CD14-positive monocyte (primary cell): ENCODE data around the gene MYO5B. TPM values are rescaled to one million over a fixed set of nuclear protein-coding genes. Genes with fewer than 3 reads are reported as not detected.

ENCODE experiments used
- DNase-seq, 3 donors: peaks; one replicate each; pipeline ENCODE4 v3.0.0-alpha.2; 2011 to 2022
- H2AFZ ChIP-seq: 2 replicates; pipeline ENCODE4 v1.6.0; 2012; ENCODE audit warnings: mild to moderate bottlenecking, low read depth, low read length, inconsistent platforms; ENCODE audit not compliant: insufficient read depth, poor library complexity, severe bottlenecking
- H3K27ac ChIP-seq, 2 donors: 1 replicate in 1 of 2; 2 replicates in 1 of 2; pipeline ENCODE4 v1.5.1; 2012 to 2013; ENCODE audit warnings: low read length in 2 of 2, control low read depth in 1 of 2, inconsistent platforms in 1 of 2, low read depth in 1 of 2, mild to moderate bottlenecking in 1 of 2
- H3K27me3 ChIP-seq, 2 donors: one replicate each; pipeline versions ENCODE4 v1.6.0 to v1.6.1; 2011 to 2013; ENCODE audit warnings: low read length in 2 of 2; ENCODE audit not compliant: control insufficient read depth in 2 of 2, insufficient read depth in 2 of 2
- H3K36me3 ChIP-seq, 2 donors: replicated peaks in 1 of 2; 1 replicate in 1 of 2; 2 replicates in 1 of 2; pipeline versions ENCODE4 v1.5.1 to v1.6.1; 2012 to 2013; ENCODE audit warnings: low read length in 2 of 2, control low read depth in 1 of 2, inconsistent platforms in 1 of 2, mild to moderate bottlenecking in 1 of 2; ENCODE audit not compliant: insufficient read depth in 2 of 2, control insufficient read depth in 1 of 2
- H3K4me1 ChIP-seq, 2 donors: 1 replicate in 1 of 2; 2 replicates in 1 of 2; pipeline versions ENCODE4 v1.5.1 to v1.6.1; 2012 to 2013; ENCODE audit warnings: low read length in 2 of 2, control low read depth in 1 of 2, inconsistent platforms in 1 of 2, mild to moderate bottlenecking in 1 of 2, moderate library complexity in 1 of 2; ENCODE audit not compliant: insufficient read depth in 2 of 2, control insufficient read depth in 1 of 2
- H3K4me2 ChIP-seq: replicated peaks from 2 replicates; pipeline ENCODE3; 2012; ENCODE audit warnings: low read length, moderate library complexity, mild to moderate bottlenecking; ENCODE audit not compliant: poor library complexity, severe bottlenecking; ENCODE audit errors: extremely low read depth
- H3K4me3 ChIP-seq, 3 experiments: fragments of 200-600 bp in 1 of 3; sonication (generic) in 1 of 3; replicated peaks in 1 of 3; 1 replicate in 2 of 3; 2 replicates in 1 of 3; pipeline ENCODE4 v1.5.1; 2011 to 2013; ENCODE audit warnings: low read length in 3 of 3, mild to moderate bottlenecking in 3 of 3, control low read depth in 2 of 3, low read depth in 2 of 3, inconsistent platforms in 1 of 3, moderate library complexity in 1 of 3
- H3K79me2 ChIP-seq: 2 replicates; pipeline ENCODE4 v1.6.0; 2012; ENCODE audit warnings: mild to moderate bottlenecking, control low read depth, inconsistent platforms, low read length, moderate library complexity; ENCODE audit not compliant: insufficient read depth
- H3K9ac ChIP-seq: 2 replicates; pipeline ENCODE4 v1.6.0; 2017; ENCODE audit warnings: low read length, mild to moderate bottlenecking; ENCODE audit not compliant: insufficient read depth, poor library complexity, severe bottlenecking
- H3K9me3 ChIP-seq, 2 donors: replicated peaks in 1 of 2; 1 replicate in 1 of 2; 2 replicates in 1 of 2; pipeline versions ENCODE4 v1.5.1 to v1.6.1; 2012 to 2013; ENCODE audit warnings: low read length in 2 of 2, control low read depth in 1 of 2; ENCODE audit not compliant: control insufficient read depth in 1 of 2, insufficient read depth in 1 of 2
- H4K20me1 ChIP-seq: 2 replicates; pipeline ENCODE4 v1.6.0; 2012; ENCODE audit warnings: mild to moderate bottlenecking, low read length, control low read depth, moderate library complexity; ENCODE audit not compliant: insufficient read depth
- H3K27ac Mint-ChIP-seq, 7 donors: one replicate each; pipeline ENCODE4 v1.8.0; 2020; ENCODE audit warnings: mild to moderate bottlenecking in 7 of 7, mixed read lengths in 7 of 7, moderate library complexity in 6 of 7, inconsistent platforms in 2 of 7
- H3K27me3 Mint-ChIP-seq, 3 donors: one replicate each; pipeline ENCODE4 v1.8.0; 2021 to 2022; ENCODE audit warnings: low read depth in 3 of 3, mild to moderate bottlenecking in 3 of 3, mixed read lengths in 3 of 3, moderate library complexity in 3 of 3, inconsistent platforms in 1 of 3
- H3K36me3 Mint-ChIP-seq, 2 donors: one replicate each; pipeline ENCODE4 v1.8.0; 2020; ENCODE audit warnings: mixed read lengths in 2 of 2, inconsistent platforms in 1 of 2, mild to moderate bottlenecking in 1 of 2
- H3K4me1 Mint-ChIP-seq: one replicate; pipeline ENCODE4 v1.8.0; 2020; ENCODE audit warnings: mild to moderate bottlenecking, mixed read lengths
- H3K4me3 Mint-ChIP-seq, 2 donors: one replicate each; pipeline ENCODE4 v1.8.0; 2020; ENCODE audit warnings: mild to moderate bottlenecking in 2 of 2, mixed read lengths in 2 of 2, moderate library complexity in 1 of 2
- H3K9me3 Mint-ChIP-seq, 7 donors: one replicate each; pipeline ENCODE4 v1.8.0; 2020 to 2022; ENCODE audit warnings: mixed read lengths in 7 of 7, mild to moderate bottlenecking in 6 of 7, moderate library complexity in 6 of 7, inconsistent platforms in 2 of 7
- WGBS: methylation state at CpG from one replicate; pipeline ENCODE4 v1.1.5; 2013; ENCODE audit warnings: missing lambda C conversion rate; ENCODE audit not compliant: insufficient coverage; 5-methylcytosine and 5-hydroxymethylcytosine counted together
- intact Hi-C, 2 donors: fragments of 100-400 bp; cut with micrococcal nuclease; formaldehyde crosslinking; loops; one replicate each; pipeline versions ENCODE4 v1.15.0 to v1.15.1; 2023
- polyA plus RNA-seq, 3 donors: library from polyadenylated mRNA; depleted of rRNA in 1 of 3; unstranded in 2 of 3; stranded (reverse) in 1 of 3; fragments of 300-500 nt in 2 of 3; fragments of >200 nt in 1 of 3; fragmentation: Illumina TruSeq in 2 of 3; gene quantifications; 1 replicate in 2 of 3; 2 replicates in 1 of 3; pipeline ENCODE4 v1.2.3, GENCODE V29; 2012 to 2021
- TF ChIP-seq, protein P1 (sequence below): fragments of 200-600 bp; IDR thresholded peaks from one replicate; pipeline ENCODE4 v1.8.0; 2022; ENCODE audit warnings: antibody characterized with exemption, mild to moderate bottlenecking

Gene MYO5B
- polyA plus RNA-seq, 3 donors: 0.04 TPM; not detected in 2

- H3K36me3 Mint-ChIP-seq: no peaks in the 10 kb centered on the region
- H3K9ac ChIP-seq: no peak overlapping the region
- intact Hi-C loops: no loop called here
- peaks cover 0 to 4% (median 0%) of the 10 kb centered on the region in 7 donors for H3K9me3 Mint-ChIP-seq
- H4K20me1 ChIP-seq: no peaks in the 10 kb centered on the region
- no peaks in the 10 kb centered on the region for H3K4me1 Mint-ChIP-seq
- H3K4me3 Mint-ChIP-seq: no peak overlapping the region
- no peak overlapping the region for H3K4me2 ChIP-seq
- TF ChIP-seq, protein P1, sequence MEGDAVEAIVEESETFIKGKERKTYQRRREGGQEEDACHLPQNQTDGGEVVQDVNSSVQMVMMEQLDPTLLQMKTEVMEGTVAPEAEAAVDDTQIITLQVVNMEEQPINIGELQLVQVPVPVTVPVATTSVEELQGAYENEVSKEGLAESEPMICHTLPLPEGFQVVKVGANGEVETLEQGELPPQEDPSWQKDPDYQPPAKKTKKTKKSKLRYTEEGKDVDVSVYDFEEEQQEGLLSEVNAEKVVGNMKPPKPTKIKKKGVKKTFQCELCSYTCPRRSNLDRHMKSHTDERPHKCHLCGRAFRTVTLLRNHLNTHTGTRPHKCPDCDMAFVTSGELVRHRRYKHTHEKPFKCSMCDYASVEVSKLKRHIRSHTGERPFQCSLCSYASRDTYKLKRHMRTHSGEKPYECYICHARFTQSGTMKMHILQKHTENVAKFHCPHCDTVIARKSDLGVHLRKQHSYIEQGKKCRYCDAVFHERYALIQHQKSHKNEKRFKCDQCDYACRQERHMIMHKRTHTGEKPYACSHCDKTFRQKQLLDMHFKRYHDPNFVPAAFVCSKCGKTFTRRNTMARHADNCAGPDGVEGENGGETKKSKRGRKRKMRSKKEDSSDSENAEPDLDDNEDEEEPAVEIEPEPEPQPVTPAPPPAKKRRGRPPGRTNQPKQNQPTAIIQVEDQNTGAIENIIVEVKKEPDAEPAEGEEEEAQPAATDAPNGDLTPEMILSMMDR: no peak
- 80% methylated on average over 1 of the region's 3 CpGs for WGBS
- H3K9me3 ChIP-seq: no peaks in the 10 kb centered on the region
- no peaks in the 10 kb centered on the region for H3K4me1 ChIP-seq
- H2AFZ ChIP-seq: no peak overlapping the region
- no peaks in the 10 kb centered on the region for H3K36me3 ChIP-seq
- DNase-seq: no peak
- H3K27ac Mint-ChIP-seq: no peak overlapping the region
- H3K27me3 Mint-ChIP-seq: peaks cover 0 to 10% (median 2%) of the 10 kb centered on the region in 3 donors
- H3K79me2 ChIP-seq: no peaks in the 10 kb centered on the region
- H3K27ac ChIP-seq: no peak overlapping the region
- no peak overlapping the region for H3K4me3 ChIP-seq
- H3K27me3 ChIP-seq: no peaks in the 10 kb centered on the region
Observed at GRCh38 chr18:50166901-50167300, 28.0 kb downstream of the MYO5B start.

- H3K36me3 ChIP-seq: no peaks in the 10 kb centered on the region
- DNase-seq: no peak
- Mint-ChIP-seq H3K36me3 (no peaks in the 10 kb centered on the region), H3K4me1 (no peaks in the 10 kb centered on the region), H3K4me3 (no peak overlapping the region), H3K9me3 (peaks cover 0 to 8% (median 0%) of the 10 kb centered on the region in 7 donors), H3K27ac (no peak overlapping the region), H3K27me3 (peaks cover 0 to 8% (median 0%) of the 10 kb centered on the region in 3 donors)
- intact Hi-C loops: no loop called here
- no peaks in the 10 kb centered on the region for H3K4me1 ChIP-seq
- H3K9ac ChIP-seq: no peak overlapping the region
- H3K79me2 ChIP-seq: no peaks in the 10 kb centered on the region
- H4K20me1 ChIP-seq: no peaks in the 10 kb centered on the region
- no peak overlapping the region for H3K4me3 ChIP-seq
- WGBS: 78% methylated on average over 1 of the region's 1 CpG
- H3K9me3 ChIP-seq: no peaks in the 10 kb centered on the region
- H3K4me2 ChIP-seq: no peak overlapping the region
- no peaks in the 10 kb centered on the region for H3K27me3 ChIP-seq
- no peak overlapping the region for H2AFZ ChIP-seq
- TF ChIP-seq, protein P1: no peak
- H3K27ac ChIP-seq: no peak overlapping the region
Observed at GRCh38 chr18:50163505-50163904, 31.4 kb downstream of the MYO5B start.
